Epithelial cell of proximal tubule (primary cell): Measurements from ENCODE around the gene DOCK9. TPM values are rescaled to one million over a fixed set of nuclear protein-coding genes. Genes with fewer than 3 reads are reported as not detected.

Experiments used
- DNase-seq: peaks from one replicate; pipeline ENCODE4 v3.0.0-alpha.2; 2011; ENCODE audit warnings: low read depth
- H3K4me3 ChIP-seq: 2 replicates; pipeline ENCODE4 v1.5.1; 2011; ENCODE audit warnings: low read depth, mild to moderate bottlenecking, low read length
- CTCF ChIP-seq: conservative IDR thresholded peaks from 2 replicates; pipeline ENCODE4 v1.5.1; 2012; ENCODE audit warnings: low read depth, mild to moderate bottlenecking, low read length
- total RNA-seq: library from RNA; depleted of rRNA; stranded (reverse); fragments of >200 nt; gene quantifications from 2 replicates; pipeline ENCODE4 v1.2.3, GENCODE V29; 2015

DOCK9 gene
- total RNA-seq, 1 donor from 2014 or later = 37.6 TPM

- DNase-seq = no peak
- TF ChIP-seq CTCF = no peak
- H3K4me3 ChIP-seq = no peak overlapping the region
These were observed 88.3 kb downstream of the DOCK9 start for GRCh38 chr13:98889419-98890085.

DNA sequence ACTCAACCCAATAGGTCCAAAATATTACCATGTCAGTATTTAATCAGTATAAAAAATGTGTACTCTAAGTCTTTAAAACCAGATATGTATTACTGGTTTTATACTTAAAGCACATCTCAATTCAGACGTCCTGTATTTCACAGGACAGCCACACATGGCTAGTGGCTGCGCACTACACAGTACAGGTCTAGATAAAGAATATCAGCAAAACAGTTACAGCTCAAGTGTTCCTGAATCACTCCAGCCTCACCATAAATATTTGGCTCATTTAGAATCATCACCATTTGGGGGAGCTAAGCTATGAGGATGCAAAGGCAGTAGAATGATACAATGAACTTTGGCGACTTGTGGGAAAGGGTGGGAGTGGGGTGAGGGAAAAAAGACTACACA, 89.0 kb downstream of the DOCK9 start:
- TF ChIP-seq CTCF = no peak
- no peak for DNase-seq
- no peak overlapping the region for H3K4me3 ChIP-seq

DNA sequence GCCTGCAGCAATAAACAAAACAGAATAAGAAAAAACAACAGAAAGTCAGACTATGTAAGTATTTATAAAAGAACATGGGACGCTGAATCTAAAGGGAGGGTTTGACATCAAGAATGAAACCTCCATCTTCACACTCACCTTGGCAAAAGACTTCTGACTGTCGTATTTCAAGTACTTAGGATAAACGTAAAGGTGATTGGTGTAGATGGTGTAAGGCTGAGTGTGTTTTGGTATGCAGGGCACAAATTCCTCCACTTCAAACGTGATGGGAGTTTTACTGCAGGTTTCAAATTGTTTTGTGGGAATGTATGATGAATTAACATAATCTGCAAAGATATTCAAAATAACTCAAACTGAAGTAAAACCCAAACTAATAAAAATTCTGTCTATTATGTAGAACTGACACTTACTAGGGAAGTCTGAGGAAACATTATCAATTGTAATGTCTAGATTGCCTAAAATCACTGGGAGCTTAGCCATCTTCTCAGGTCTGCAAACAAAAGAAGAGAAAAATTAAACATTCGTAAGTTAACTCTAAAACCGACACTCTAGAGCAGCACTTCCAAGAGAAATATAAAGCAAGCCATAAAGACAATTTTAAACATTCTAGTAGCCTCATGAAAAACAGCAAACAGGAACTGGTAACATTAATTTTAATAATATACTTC, 89.5 kb downstream of the DOCK9 start:
- TF ChIP-seq CTCF = no peak
- DNase-seq = no peak
- no peak overlapping the region for H3K4me3 ChIP-seq

DNA sequence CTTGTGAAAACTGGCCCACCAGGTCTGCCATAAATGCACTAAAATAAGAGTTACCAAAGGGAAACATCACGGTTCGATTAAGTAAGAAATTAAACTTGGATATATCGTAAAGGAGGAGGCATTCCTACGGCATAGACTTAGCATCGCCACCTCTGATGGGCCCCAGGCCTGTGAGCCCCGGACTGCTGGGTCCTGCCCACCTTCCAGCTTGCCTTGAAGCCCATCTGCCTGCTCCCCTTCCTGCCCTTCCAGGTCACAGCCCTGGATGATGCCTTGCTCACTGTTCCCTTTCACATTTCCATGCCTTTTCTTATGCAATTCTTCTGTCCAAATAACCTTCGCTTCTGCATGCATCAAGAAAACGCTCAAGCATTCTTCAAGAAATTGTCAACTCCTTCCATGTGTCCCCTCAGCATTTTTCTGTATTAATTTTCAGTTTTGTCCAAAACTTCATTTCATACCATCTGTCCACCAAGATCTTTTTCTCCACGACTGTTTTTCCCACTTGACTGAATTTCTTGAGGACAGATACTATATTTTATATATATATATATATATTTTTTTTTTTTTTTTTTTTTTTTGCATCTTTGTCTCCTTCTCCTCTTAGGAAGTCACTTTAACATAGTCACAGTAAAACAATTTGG, 91.2 kb downstream of the DOCK9 start:
- no peak for TF ChIP-seq CTCF
- H3K4me3 ChIP-seq = no peak overlapping the region
- DNase-seq = no peak

DNA sequence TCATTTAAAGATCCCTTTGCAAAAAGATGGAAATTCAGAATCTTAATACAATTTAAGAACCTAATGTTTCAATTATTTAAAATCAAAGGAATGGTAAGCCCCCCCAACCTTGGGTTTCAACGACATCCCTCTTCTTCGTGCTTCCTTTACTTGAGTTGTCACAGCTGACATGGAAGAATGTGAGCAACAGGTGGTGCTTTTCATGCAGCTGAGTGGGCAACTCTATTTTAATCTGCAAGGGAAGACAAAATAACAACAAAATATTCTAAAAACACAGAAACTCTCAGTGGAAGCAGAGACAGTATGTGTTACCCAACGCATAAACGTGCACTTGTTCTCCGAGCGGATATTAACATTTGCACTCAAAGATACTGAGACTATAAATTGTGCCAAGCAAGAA, 92.3 kb downstream of the DOCK9 start:
- no peak overlapping the region for H3K4me3 ChIP-seq
- DNase-seq = no peak
- TF ChIP-seq CTCF = no peak

DNA sequence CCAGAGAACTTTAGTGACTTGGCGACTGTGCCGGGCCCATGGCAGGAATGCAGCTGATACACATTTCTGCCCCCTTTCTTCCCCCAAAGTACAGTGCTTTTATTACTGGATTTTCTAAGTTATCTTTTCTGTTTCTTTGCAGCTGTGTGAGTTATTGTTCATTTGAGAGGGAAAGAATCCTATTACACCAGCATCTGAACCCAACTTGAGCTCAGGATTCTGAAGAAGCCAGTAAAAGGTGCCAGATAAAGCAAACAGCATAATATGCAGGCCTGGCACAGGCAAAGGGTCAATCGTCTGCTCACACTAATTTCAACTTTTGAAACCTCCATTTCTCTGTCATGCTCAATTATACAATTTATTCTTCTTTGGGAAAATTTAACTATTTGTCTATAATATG, 93.9 kb downstream of the DOCK9 start:
- no peak for TF ChIP-seq CTCF
- no peak for DNase-seq
- H3K4me3 ChIP-seq = no peak overlapping the region
